Cardiac fibroblast (primary cell): ENCODE data around the gene DNM2.
"Not testable (repeated sequence)": the region's sequence is repeated elsewhere in the genome, so short reads cannot be mapped to it uniquely, and the experiment has no call there.

ENCODE experiments used
- DNase-seq, 2 donors: peaks; one replicate each; pipeline versions ENCODE4 v3.0.0 to v3.0.0-alpha.2; 2010; ENCODE audit warnings: low read depth in 2 of 2
- H3K4me3 ChIP-seq, 2 donors: replicated peaks in 1 of 2; 1 replicate in 1 of 2; 2 replicates in 1 of 2; pipeline ENCODE4 v1.5.1; 2011; ENCODE audit warnings: low read depth in 2 of 2, low read length in 2 of 2, mild to moderate bottlenecking in 2 of 2, moderate library complexity in 1 of 2
- CTCF ChIP-seq: IDR thresholded peaks from one replicate; pipeline ENCODE4 v1.5.1; 2011; ENCODE audit warnings: low read depth, mild to moderate bottlenecking, low read length, inconsistent platforms

The DNM2 gene

GRCh38 chr19:10855879-10856522, 138.1 kb downstream of the DNM2 start:
- H3K4me3 ChIP-seq: no peak overlapping the region
- TF ChIP-seq CTCF: peak; percentile 67
- peak; percentile 25 to 28 for DNase-seq

GRCh38 chr19:10856899-10857298, 139.0 kb downstream of the DNM2 start:
- not testable (repeated sequence) for DNase-seq, H3K4me3 ChIP-seq

DNA sequence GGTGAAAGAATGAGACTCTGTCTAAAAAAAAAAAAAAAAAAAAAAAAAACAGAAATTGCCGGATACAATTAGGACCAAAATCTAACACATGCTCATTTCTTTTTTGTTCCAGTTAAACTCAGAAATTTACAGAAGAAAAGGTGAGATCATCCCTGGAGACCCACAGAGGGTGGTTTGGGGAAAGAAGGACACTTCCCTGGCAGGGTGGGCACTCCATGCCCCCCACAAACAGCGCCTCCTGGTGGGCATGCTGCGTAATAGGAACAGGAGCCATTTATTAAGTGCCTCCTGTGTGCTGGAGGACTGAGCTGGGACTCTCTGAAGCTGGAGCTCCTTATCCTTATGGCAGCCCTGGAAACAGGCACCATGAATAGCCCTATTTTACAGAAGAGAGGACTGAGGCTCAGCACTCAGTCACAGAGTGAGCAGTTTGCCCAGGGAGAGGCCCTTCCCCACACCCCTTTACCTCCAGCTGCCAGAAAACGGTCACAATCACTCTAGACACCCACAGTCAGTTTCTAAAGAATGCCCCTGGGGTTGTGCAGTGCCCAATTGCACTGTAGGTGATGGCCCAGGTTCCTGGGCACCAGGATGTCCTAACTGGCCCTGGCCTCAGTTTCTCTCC, 140.4 kb downstream of the DNM2 start:
- DNase-seq: peak; percentile 44 to 46
- TF ChIP-seq CTCF: peak; percentile 96
- H3K4me3 ChIP-seq: no peak overlapping the region

- TF ChIP-seq CTCF: peak; percentile 63
- H3K4me3 ChIP-seq: no peak overlapping the region
- DNase-seq: peak; percentile 37 to 50
These were observed 143.3 kb downstream of the DNM2 start for GRCh38 chr19:10861103-10861651.

DNA sequence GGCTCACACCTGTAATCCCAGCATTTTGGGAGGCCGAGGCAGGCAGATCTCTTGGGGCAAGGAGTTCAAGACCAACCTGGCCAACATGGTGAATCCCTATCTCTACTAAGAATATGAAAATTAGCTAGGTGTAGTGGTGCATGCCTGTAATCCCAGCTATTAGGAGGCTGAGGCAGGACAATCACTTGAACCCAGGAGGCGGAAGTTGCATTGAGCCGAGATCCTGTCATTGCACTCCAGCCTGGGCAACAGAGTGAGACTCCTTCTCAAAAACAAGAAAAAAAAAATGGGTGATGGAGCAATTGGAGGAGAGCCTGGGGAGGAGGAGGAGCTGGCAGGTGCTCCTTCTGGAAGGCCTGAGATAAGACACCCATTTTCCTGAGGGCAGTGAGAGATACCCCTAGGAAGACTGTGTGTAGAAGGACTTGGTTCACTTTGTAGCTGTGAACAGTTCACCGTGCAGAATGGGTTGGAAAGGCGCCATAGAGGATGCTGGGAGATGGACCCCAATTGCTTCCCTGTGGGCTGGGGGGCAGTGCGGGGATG, 144.8 kb downstream of the DNM2 start:
- no peak for TF ChIP-seq CTCF
- no peak overlapping the region for H3K4me3 ChIP-seq

GRCh38 chr19:10863107-10863717, 145.3 kb downstream of the DNM2 start:
- DNase-seq: peak; percentile 31 to 64
- H3K4me3 ChIP-seq: no peak overlapping the region

More for the DNA sequence above, 144.8 kb downstream of the DNM2 start:
- no peak for DNase-seq

More at GRCh38 chr19:10863107-10863717, 145.3 kb downstream of the DNM2 start:
- TF ChIP-seq CTCF: no peak
